Jurkat, Clone E6-1 (cell line): ENCODE measurements around the gene KCTD2. TPM values are rescaled to one million over a fixed set of nuclear protein-coding genes. Genes with fewer than 3 reads are reported as not detected.
"Not testable (repeated sequence)": the region's sequence is repeated elsewhere in the genome, so short reads cannot be mapped to it uniquely, and the experiment has no call there.

Experiments
- DNase-seq: peaks from one replicate; pipeline ENCODE4 v3.0.0-alpha.2; 2011; ENCODE audit warnings: low read depth, low spot score
- H3K4me3 ChIP-seq: 2 replicates; pipeline ENCODE4 v1.5.1; 2011; ENCODE audit warnings: mild to moderate bottlenecking, low read length, control low read depth, moderate library complexity
- polyA plus RNA-seq: library from polyadenylated mRNA; unstranded; fragments of >200 nt; gene quantifications from one replicate; pipeline ENCODE4 v1.2.1, GENCODE V29; 2012; ENCODE audit warnings: missing spikeins; ENCODE audit not compliant: insufficient read length, insufficient read depth

Gene KCTD2
- polyA plus RNA-seq, result 17.6 TPM

- H3K4me3 ChIP-seq, result peak within 1 kb of the TSS; percentile 91
- DNase-seq, result peak; percentile 90
These were observed at the start of gene KCTD2, which contains the start of gene ATP5PD for GRCh38 chr17:75046407-75047289. Gene KCTD2, plus strand, starts transcription at chr17:75047225. Its CDS starts 26 bp downstream, at chr17:75047251. Gene ATP5PD, minus strand, starts transcription at chr17:75046969. Its CDS starts 4,319 bp downstream, at chr17:75042650.

DNA sequence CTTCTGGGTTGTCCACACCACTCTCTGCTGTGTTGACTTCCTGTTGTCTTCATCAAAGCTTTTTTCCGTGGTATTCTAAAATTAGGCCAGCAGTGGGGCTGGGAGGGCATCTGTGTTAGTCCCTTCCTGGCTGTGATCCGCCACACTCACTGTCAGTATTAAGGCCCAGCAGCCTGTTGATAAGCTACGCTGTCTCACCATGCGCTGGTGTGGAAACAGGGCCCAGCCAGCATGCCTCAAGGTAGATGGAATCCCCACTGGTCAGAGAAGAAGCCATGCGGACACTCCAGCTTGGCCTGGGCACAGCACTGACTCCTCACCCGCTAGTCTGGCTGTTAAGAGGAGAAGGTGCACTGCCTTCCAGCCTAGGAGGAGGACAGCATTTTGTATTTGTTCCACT lies 48.2 kb upstream of the KCTD2 start:
- no peak for DNase-seq
- no peak overlapping the region for H3K4me3 ChIP-seq

- no peak overlapping the region for H3K4me3 ChIP-seq
- no peak for DNase-seq
These were observed 47.5 kb upstream of the KCTD2 start for GRCh38 chr17:74999523-74999922.

- H3K4me3 ChIP-seq, result no peak overlapping the region
- DNase-seq, result no peak
These were observed 44.8 kb upstream of the KCTD2 start for GRCh38 chr17:75001915-75002843.

DNA sequence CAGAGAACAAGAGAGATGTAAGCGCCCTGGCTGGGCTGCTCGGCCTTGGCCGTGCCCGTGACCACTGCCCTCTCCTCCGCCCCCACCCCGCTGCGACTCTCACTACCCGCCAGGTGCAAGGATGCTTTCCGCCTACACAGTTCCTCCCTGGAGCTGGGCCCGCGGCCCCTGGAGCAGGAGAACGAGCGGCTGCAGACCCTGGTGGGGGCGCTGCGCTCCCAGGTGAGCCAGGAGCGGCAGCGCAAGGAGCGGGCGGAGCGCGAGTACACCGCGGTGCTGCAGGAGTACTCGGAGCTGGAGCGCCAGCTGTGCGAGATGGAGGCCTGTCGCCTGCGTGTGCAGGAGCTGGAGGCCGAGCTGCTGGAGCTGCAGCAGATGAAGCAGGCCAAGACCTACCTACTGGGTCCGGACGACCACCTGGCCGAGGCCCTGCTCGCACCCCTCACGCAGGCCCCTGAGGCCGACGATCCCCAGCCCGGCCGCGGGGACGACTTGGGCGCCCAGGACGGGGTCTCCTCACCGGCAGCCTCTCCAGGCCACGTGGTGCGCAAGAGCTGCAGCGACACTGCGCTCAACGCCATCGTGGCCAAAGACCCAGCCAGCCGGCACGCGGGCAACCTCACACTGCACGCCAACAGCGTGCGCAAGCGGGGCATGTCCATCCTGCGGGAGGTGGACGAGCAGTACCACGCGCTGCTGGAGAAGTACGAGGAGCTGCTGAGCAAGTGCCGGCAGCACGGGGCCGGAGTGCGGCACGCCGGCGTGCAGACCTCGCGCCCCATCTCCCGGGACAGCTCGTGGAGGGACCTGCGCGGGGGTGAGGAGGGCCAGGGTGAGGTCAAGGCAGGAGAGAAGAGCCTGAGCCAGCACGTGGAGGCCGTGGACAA lies 43.7 kb upstream of the KCTD2 start:
- DNase-seq, result no peak
- H3K4me3 ChIP-seq, result no peak overlapping the region

GRCh38 chr17:75003957-75004355 lies 43.1 kb upstream of the KCTD2 start:
- H3K4me3 ChIP-seq, result no peak overlapping the region
- DNase-seq, result no peak

DNA sequence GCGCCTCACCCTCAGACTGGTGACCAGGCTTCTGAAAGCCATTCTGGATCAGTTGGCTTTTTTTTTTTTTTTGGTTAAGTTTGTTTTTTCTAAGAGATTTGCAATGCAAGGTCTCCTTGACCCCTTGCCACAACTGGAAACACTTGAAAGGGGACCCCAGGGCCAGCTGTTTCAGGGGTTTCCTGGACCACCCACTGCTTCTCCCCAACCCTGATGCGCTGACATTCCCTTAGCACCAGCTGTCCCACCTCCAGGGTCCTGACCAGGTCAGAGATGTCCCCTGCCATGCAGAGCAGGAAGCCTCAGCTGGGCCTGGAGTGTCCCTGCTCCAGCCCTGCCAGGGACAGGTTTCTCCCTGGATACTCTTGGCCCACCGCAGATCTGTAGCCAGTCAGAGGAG lies 42.7 kb upstream of the KCTD2 start:
- no peak for DNase-seq
- H3K4me3 ChIP-seq, result no peak overlapping the region

- no peak for DNase-seq
- H3K4me3 ChIP-seq, result no peak overlapping the region
These were observed 41.7 kb upstream of the KCTD2 start for GRCh38 chr17:75005291-75005690.

DNA sequence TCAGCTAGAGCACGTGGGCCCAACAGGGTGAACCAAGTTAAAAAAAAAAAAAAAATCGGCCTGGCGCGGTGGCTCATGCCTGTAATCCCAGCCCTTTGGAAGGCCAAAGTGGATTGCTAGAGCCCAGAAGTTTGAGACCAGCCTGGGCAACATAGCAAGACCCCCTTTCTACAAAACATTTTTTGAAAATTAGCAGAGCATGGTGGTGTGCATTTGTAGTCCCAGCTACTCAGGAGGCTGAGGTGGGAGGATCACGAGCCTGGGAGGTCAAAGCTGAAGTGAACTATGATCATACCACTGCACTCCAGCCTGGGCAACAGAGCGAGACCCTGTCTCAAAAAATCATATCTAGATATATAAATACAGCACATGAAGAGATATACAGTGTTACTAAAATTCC lies 40.9 kb upstream of the KCTD2 start:
- not testable (repeated sequence) for H3K4me3 ChIP-seq, DNase-seq

DNA sequence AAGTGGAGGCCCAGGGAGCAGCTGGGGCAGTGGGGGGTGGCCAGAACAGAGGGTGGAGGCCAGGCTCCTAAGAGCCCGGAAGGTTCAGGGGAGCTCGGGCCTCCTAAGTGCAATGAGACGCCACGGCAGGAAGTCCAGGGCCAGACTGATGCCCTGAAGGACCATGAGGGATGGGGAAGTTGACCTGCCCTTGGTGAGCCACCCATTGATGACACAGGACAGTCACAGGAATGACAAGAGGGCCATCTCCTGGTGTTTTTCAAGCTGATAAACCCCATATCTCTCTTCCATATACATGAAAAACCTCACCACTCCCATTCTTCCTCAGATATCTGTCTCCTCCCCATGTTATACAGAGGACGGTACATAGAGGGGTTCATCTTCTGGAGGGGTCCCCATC lies 40.4 kb upstream of the KCTD2 start:
- DNase-seq, result no peak
- no peak overlapping the region for H3K4me3 ChIP-seq

GRCh38 chr17:75008373-75008772 lies 38.7 kb upstream of the KCTD2 start:
- DNase-seq, result peak; percentile 50

DNA sequence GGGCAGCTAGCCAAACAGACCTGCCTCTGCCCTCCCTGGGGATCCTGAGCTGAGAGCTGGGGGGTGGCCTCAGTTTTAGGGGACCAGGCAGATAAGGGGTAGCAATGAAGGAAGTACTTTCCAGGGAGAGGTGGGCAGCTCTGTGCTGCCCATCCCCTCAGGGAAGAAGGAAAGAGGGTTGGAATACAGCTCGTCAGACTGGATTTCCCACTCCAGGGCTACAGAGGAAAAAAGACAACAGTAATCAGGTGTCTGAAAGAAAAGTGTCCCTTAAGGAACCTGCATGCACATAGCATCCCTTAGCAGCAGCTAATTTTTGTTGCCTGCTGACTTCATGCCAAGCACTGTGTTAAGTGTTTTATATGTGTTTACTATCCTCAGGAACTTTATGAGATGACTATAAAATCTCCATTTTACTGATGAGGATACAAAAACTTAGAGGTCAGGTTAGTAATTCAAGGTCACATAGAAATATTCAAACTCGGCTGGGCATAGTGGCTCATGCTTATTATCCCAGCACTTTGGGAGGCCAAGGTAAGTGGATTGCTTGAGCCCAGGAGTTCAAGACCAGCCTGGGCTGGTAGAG lies 37.8 kb upstream of the KCTD2 start:
- H3K4me3 ChIP-seq, result no peak overlapping the region
- no peak for DNase-seq

More at GRCh38 chr17:75008373-75008772, 38.7 kb upstream of the KCTD2 start:
- no peak overlapping the region for H3K4me3 ChIP-seq

GRCh38 chr17:75010683-75011400 lies 36.2 kb upstream of the KCTD2 start:
- H3K4me3 ChIP-seq, result no peak overlapping the region
- no peak for DNase-seq

GRCh38 chr17:75011401-75012095 lies 35.5 kb upstream of the KCTD2 start:
- no peak overlapping the region for H3K4me3 ChIP-seq
- DNase-seq, result no peak

DNA sequence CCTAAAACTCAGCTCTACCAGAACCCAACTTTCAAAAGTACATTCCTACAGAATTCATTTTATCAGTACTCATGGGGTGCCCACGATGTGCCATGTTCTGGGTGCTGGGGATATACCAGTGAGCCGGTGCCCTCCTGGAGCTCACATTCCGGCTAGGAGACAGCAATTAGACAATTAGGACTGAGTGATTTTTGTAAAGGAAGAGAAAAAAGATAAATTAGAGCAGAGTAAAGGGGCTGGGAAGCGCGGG lies 35.0 kb upstream of the KCTD2 start:
- peak overlapping the region; percentile 79 for H3K4me3 ChIP-seq
- no peak for DNase-seq

DNA sequence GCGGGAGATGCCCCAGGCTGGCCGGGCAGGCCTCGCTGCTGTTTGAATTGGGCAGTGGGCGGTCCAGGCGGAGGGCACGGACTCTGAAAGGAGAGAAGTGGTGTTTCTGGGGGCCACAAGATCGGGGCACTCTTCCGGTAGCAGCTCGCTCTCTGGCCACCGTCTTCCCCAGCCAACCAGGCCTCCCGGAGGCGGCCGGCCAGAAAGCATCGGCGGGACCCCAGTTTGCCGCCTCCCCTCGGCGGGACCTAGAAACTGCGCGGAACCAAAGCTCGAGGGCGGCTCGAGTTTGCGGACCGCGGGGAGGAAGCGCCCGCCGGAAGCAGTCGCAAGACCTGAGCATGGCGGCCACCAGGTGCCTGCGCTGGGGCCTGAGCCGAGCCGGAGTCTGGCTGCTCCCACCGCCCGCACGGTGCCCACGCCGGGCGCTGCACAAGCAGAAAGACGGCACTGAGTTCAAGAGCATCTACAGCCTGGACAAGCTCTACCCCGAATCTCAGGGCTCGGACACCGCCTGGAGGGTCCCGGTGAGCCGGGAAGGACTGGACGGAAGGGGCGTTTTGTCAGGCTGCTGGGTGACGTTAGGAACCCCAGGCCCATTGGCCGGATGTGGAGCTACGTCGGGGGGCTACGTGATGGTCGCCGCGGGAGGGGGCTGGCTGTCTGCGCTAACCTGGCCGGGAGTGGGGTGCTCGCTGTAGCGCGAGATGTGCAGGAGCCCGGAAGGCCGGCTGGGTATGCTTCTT lies 34.5 kb upstream of the KCTD2 start, which contains the start of gene MRPL58:
Gene MRPL58, plus strand, starts transcription at position 325 of the 746 bp plus-strand sequence. Its CDS starts 17 bp downstream, at position 342.
- DNase-seq, result peak; percentile 73

GRCh38 chr17:75013092-75013559 lies 33.9 kb upstream of the KCTD2 start:
- H3K4me3 ChIP-seq, result peak overlapping the region; percentile 79
- no peak for DNase-seq

More for the DNA sequence above, 34.5 kb upstream of the KCTD2 start, which contains the start of gene MRPL58:
- H3K4me3 ChIP-seq, result peak within 1 kb of the TSS; percentile 79
